Keratinocyte (primary cell): ENCODE data around the gene MAP2K4. TPM values are rescaled to one million over a fixed set of nuclear protein-coding genes. Genes with fewer than 3 reads are reported as not detected.

ENCODE experiments used
- DNase-seq: peaks from one replicate; pipeline ENCODE4 v3.0.0-alpha.2; 2011; ENCODE audit warnings: low read depth, missing footprints, low spot score
- FAIRE-seq: peaks from 2 replicates; lab custom pipeline; 2011; peaks lifted over from hg19 to GRCh38; lab: Jason Lieb, UNC
- H2AFZ ChIP-seq: 2 replicates; pipeline ENCODE4 v1.6.0; 2012; ENCODE audit warnings: low read length, control low read depth, inconsistent platforms; ENCODE audit not compliant: control insufficient read depth
- H3K27ac ChIP-seq: 2 replicates; pipeline ENCODE4 v1.5.1; 2011; ENCODE audit warnings: low read length; ENCODE audit not compliant: control insufficient read depth, insufficient read depth
- H3K27me3 ChIP-seq: 3 replicates; pipeline ENCODE4 v1.6.0; 2011; ENCODE audit warnings: low read length; ENCODE audit not compliant: control insufficient read depth, insufficient read depth; ENCODE audit errors: extremely low read depth
- H3K36me3 ChIP-seq, 2 experiments: 2 replicates in 1 of 2; 3 replicates in 1 of 2; pipeline ENCODE4 v1.5.1; 2011; ENCODE audit warnings: low read length in 2 of 2, mild to moderate bottlenecking in 1 of 2; ENCODE audit not compliant: control insufficient read depth in 2 of 2, insufficient read depth in 2 of 2; ENCODE audit errors: extremely low read depth in 1 of 2
- H3K4me1 ChIP-seq: 3 replicates; pipeline ENCODE4 v1.5.1; 2011; ENCODE audit warnings: low read length; ENCODE audit not compliant: control insufficient read depth, insufficient read depth; ENCODE audit errors: extremely low read depth
- H3K4me2 ChIP-seq: 3 replicates; pipeline ENCODE4 v1.6.0; 2011; ENCODE audit warnings: low read depth, low read length; ENCODE audit not compliant: control insufficient read depth, insufficient read depth; ENCODE audit errors: extremely low read depth
- H3K4me3 ChIP-seq, 3 experiments: fragments of 200-600 bp in 1 of 3; sonication (generic) in 1 of 3; 2 replicates in 2 of 3; 3 replicates in 1 of 3; pipeline ENCODE4 v1.5.1; 2011 to 2016; ENCODE audit warnings: low read length in 3 of 3, mild to moderate bottlenecking in 3 of 3, control low read depth in 2 of 3, inconsistent platforms in 1 of 3, low read depth in 1 of 3, mixed read lengths in 1 of 3, mixed run types in 1 of 3, moderate library complexity in 1 of 3; ENCODE audit not compliant: control insufficient read depth in 2 of 3, insufficient read depth in 2 of 3; ENCODE audit errors: extremely low read depth in 1 of 3
- H3K79me2 ChIP-seq: 2 replicates; pipeline ENCODE4 v1.6.0; 2012; ENCODE audit warnings: low read length; ENCODE audit not compliant: control insufficient read depth, insufficient read depth
- H3K9ac ChIP-seq: 3 replicates; pipeline ENCODE4 v1.6.0; 2011; ENCODE audit warnings: low read length; ENCODE audit not compliant: control insufficient read depth, insufficient read depth; ENCODE audit errors: extremely low read depth
- H3K9me1 ChIP-seq: 3 replicates; pipeline ENCODE4 v1.6.0; 2011; ENCODE audit warnings: low read length; ENCODE audit not compliant: control insufficient read depth, insufficient read depth; ENCODE audit errors: extremely low read depth
- H3K9me3 ChIP-seq: 2 replicates; pipeline ENCODE4 v1.5.1; 2012; ENCODE audit warnings: low read depth, low read length; ENCODE audit not compliant: control insufficient read depth
- H4K20me1 ChIP-seq: 3 replicates; pipeline ENCODE4 v1.6.0; 2011; ENCODE audit warnings: low read length; ENCODE audit not compliant: control insufficient read depth, insufficient read depth; ENCODE audit errors: extremely low read depth
- EZH2 ChIP-seq: IDR thresholded peaks from one replicate; pipeline ENCODE4 v1.6.1; 2012; ENCODE audit warnings: inconsistent platforms, mild to moderate bottlenecking, low read length, moderate library complexity
- dilution Hi-C: fragments of 300-500 bp; cut with MboI; formaldehyde crosslinking; loops from one replicate; pipeline ENCODE4 v1.7.0; 2020; ENCODE audit warnings: low sequenced_read_pairs; ENCODE audit not compliant: extremely low pct_ligation_motif_present
- polyA plus RNA-seq, 5 experiments: library from polyadenylated mRNA; depleted of rRNA in 3 of 5; stranded (reverse) in 3 of 5; stranded (forward) in 1 of 5; unstranded in 1 of 5; fragments of >200 nt; gene quantifications; 1 replicate in 1 of 5; 2 replicates in 3 of 5; 3 replicates in 1 of 5; pipeline versions ENCODE4 v1.2.1 to v1.2.3, GENCODE V29; 2011 to 2012; ENCODE audit warnings: missing spikeins in 2 of 5, low read depth in 1 of 5, low replicate concordance in 1 of 5
- TF ChIP-seq, protein P1 (sequence below), 3 experiments: IDR thresholded peaks in 1 of 3; conservative IDR thresholded peaks in 1 of 3; optimal IDR thresholded peaks in 1 of 3; 2 replicates in 2 of 3; 3 replicates in 1 of 3; pipeline versions ENCODE3 to v1.5.1; 2011; ENCODE audit warnings: low read length in 3 of 3, mild to moderate bottlenecking in 3 of 3, moderate library complexity in 2 of 3, control low read depth in 1 of 3, inconsistent platforms in 1 of 3; ENCODE audit not compliant: insufficient read depth in 2 of 3; ENCODE audit errors: extremely low read depth in 1 of 3

MAP2K4 gene
- polyA plus RNA-seq, 1 donor (not counting 4 experiments of a cell fraction or from before 2014, with no cell fraction given), result 37.3 TPM

DNA sequence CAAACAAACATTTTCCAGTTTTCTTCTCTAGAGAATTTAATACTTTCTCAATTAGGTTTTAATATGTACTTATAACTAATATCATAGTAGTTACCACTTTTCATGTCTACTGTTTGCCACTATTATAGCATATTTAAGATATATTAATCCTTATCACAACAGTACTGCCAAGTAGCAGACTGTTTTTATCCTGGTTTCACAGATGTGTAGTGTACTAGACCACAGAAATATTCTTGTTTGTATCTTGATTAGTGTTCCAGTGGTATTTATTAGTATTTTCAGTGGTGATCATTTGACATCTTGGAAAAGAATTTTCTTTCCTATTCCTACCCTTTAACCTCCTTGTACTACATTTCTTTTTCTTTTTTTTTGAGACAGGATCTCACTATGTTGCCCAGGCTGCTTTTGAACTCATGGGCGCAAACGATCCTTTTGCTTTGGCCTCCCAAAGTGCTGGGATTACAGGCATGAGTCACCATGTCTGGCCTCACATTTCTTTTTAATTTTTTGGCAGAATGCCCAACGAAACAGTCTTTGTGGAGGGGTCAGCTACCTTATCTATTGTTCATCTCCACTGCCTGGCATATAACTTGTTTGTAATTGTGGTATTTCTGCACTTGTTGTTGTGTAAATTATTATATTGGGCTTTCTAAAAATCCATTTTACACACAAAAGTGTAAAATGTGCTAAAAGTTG, 27.2 kb downstream of the MAP2K4 start:
- H3K4me2 ChIP-seq, result no peak overlapping the region
- DNase-seq (no peak), FAIRE-seq (no peak)
- H3K4me1 ChIP-seq, result peaks cover 21% of the 10 kb centered on the region
- H3K27me3 ChIP-seq, result no peaks in the 10 kb centered on the region
- no peak for TF ChIP-seq EZH2
- TF ChIP-seq, protein P1, sequence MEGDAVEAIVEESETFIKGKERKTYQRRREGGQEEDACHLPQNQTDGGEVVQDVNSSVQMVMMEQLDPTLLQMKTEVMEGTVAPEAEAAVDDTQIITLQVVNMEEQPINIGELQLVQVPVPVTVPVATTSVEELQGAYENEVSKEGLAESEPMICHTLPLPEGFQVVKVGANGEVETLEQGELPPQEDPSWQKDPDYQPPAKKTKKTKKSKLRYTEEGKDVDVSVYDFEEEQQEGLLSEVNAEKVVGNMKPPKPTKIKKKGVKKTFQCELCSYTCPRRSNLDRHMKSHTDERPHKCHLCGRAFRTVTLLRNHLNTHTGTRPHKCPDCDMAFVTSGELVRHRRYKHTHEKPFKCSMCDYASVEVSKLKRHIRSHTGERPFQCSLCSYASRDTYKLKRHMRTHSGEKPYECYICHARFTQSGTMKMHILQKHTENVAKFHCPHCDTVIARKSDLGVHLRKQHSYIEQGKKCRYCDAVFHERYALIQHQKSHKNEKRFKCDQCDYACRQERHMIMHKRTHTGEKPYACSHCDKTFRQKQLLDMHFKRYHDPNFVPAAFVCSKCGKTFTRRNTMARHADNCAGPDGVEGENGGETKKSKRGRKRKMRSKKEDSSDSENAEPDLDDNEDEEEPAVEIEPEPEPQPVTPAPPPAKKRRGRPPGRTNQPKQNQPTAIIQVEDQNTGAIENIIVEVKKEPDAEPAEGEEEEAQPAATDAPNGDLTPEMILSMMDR (optimal IDR thresholded peaks at IDR 0.05 in 1 of 3, IDR thresholded peaks at IDR 0.05 in 1 of 3, conservative IDR thresholded peaks at IDR 0.05 in 1 of 3; ENCODE audit: extremely low read depth in 1 of 3, insufficient read depth in 2 of 3, low read length in 3 of 3), result no peak
- H3K79me2 ChIP-seq, result peaks cover 97% of the 10 kb centered on the region
- H3K4me3 ChIP-seq, result no peak overlapping the region
- no peak overlapping the region for H2AFZ ChIP-seq
- dilution Hi-C loops, result no loop called here
- no peaks in the 10 kb centered on the region for H3K36me3 ChIP-seq
- H4K20me1 ChIP-seq, result peaks cover 12% of the 10 kb centered on the region
- peaks cover 3% of the 10 kb centered on the region for H3K9me1 ChIP-seq
- H3K9ac ChIP-seq, result no peak overlapping the region
- no peak overlapping the region for H3K27ac ChIP-seq
- no peaks in the 10 kb centered on the region for H3K9me3 ChIP-seq

GRCh38 chr17:12048843-12049473, 28.3 kb downstream of the MAP2K4 start:
- H3K79me2 ChIP-seq, result peaks cover 95% of the 10 kb centered on the region
- peaks cover 3% of the 10 kb centered on the region for H3K9me1 ChIP-seq
- no peak overlapping the region for H3K9ac ChIP-seq
- FAIRE-seq (peak; percentile 17), DNase-seq (no peak)
- H3K4me2 ChIP-seq, result no peak overlapping the region
- H3K27me3 ChIP-seq, result no peaks in the 10 kb centered on the region
- H3K27ac ChIP-seq, result no peak overlapping the region
- peaks cover 24% of the 10 kb centered on the region for H3K4me1 ChIP-seq
- no peak overlapping the region for H3K4me3 ChIP-seq
- no peak for TF ChIP-seq EZH2
- TF ChIP-seq, protein P1 (optimal IDR thresholded peaks at IDR 0.05 in 1 of 3, IDR thresholded peaks at IDR 0.05 in 1 of 3, conservative IDR thresholded peaks at IDR 0.05 in 1 of 3; ENCODE audit: extremely low read depth in 1 of 3, insufficient read depth in 2 of 3, low read length in 3 of 3), result no peak
- no peaks in the 10 kb centered on the region for H3K36me3 ChIP-seq
- dilution Hi-C loops, result no loop called here
- no peaks in the 10 kb centered on the region for H3K9me3 ChIP-seq
- H2AFZ ChIP-seq, result no peak overlapping the region
- H4K20me1 ChIP-seq, result peaks cover 12% of the 10 kb centered on the region
